Choroid plexus epithelial cell (primary cell): ENCODE results near the gene LRRC4C.

Experiments
- DNase-seq: peaks from one replicate; pipeline ENCODE4 v3.0.0-alpha.2; 2010; ENCODE audit warnings: low read depth
- H3K4me3 ChIP-seq: 2 replicates; pipeline ENCODE4 v1.5.1; 2011; ENCODE audit warnings: low read depth, mild to moderate bottlenecking, control low read depth, low read length, moderate library complexity
- CTCF ChIP-seq: conservative IDR thresholded peaks from 2 replicates; pipeline ENCODE4 v1.5.1; 2011; ENCODE audit warnings: low read depth, mild to moderate bottlenecking, control low read depth, inconsistent platforms, low read length, moderate library complexity

The LRRC4C gene

GRCh38 chr11:40816976-40817375 is 642.5 kb downstream of the LRRC4C start:
- no peak for DNase-seq
- TF ChIP-seq CTCF: no peak
- no peak overlapping the region for H3K4me3 ChIP-seq

DNA sequence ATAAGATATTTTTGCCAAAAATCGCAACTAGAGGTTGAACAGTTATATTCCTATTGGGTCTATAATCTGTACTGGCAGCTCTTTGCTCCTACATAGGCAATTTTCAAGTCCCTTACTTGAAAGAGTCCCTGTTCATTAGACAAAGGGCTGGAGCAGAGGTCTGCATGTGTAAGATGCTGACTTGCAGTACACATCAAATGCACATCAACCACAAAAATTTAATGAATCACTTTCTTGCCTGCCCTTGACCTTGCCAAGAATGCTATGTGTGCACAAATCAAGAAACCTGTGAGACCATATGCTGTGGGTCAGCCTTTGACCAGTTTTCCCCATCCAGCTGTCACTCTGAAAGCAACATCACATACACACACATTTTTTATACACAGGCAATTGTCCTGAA is 661.5 kb downstream of the LRRC4C start:
- no peak overlapping the region for H3K4me3 ChIP-seq
- DNase-seq: peak; percentile 14
- TF ChIP-seq CTCF: no peak

DNA sequence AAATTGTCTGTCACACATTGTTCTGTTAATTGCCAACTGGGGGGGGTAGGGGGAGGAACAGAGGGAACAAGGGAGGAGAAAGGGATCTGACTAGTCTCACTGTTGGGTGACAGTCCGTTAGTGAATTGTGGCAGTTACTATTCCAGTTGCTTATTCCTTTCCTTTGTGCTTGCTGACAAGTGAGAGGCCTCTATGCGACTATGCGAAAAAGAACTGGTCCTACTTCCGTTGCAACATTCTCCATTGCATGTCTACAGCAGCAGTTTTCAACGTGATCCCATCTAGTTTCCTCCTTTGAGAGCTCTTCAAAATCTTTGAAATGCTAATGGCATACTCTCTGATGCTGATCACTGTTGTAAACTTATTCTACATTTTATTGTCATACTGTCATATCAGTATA is 672.2 kb downstream of the LRRC4C start:
- no peak for TF ChIP-seq CTCF
- no peak overlapping the region for H3K4me3 ChIP-seq
- DNase-seq: no peak

DNA sequence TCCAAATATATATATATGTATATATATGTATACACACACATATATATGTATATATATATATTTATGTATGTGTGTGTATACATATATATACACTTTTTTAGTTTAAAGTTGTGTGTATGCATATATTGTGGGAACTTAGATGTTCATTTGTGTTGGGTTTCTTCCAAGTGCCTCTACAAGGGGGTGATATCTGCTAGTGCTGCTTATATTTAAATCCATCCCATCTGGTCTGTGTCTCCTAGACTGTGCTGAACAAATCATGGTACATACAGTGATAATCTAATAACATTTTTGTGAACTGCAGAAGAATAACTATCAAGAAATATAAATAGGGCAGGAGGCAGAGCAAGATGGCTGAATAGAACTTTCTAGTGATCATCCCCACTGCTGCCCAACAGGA is 696.4 kb downstream of the LRRC4C start:
- H3K4me3 ChIP-seq: no peak overlapping the region
- TF ChIP-seq CTCF: no peak
- no peak for DNase-seq

GRCh38 chr11:40759341-40759740 is 700.1 kb downstream of the LRRC4C start:
- no peak for DNase-seq
- TF ChIP-seq CTCF: no peak
- no peak overlapping the region for H3K4me3 ChIP-seq

DNA sequence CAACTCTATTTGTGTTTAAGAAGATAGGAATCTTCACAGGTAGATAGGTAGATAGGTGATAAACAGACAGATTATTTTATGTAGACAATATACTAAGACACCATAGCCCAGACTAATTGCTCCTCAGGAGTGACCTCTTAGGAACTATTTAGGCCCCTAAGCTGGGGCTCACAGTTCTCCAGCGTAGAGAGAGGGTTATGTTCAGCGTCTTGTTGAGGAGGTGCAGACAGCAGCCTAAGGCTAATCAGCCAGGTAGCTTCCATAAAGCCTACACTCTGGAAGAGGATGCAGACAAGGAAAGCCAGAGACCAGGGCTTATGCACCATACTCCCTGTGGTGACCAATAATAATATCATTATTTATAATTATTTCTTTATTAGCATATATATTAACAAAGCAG is 705.2 kb downstream of the LRRC4C start:
- no peak for TF ChIP-seq CTCF
- H3K4me3 ChIP-seq: no peak overlapping the region
- no peak for DNase-seq

DNA sequence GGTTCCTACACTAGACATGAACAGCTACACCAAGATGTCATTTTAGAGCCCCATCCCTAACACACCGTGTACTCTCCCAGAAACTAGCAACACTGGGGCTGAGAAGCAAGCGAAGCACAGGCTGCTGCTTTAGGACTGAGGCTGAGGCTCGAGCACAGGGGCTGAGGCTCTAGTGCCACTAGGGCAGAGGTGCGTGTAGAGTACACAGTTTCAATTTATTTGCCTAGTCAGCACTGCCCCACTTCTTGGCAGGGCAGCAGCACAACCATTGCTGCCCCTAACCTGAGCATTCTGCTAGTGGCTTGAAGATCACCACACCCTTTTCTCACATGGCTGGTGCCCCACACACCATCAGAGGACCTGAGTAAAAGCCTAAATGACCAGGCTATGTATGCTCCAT is 713.2 kb downstream of the LRRC4C start:
- no peak for TF ChIP-seq CTCF
- DNase-seq: no peak
- H3K4me3 ChIP-seq: no peak overlapping the region
